Measurements from ENCODE around the gene DUSP22. TPM values are rescaled to one million over a fixed set of nuclear protein-coding genes. Genes with fewer than 3 reads are reported as not detected.

The DUSP22 gene
- total RNA-seq, 1 experiment from 2014 or later: 19.2 TPM

- TF ChIP-seq REST (IDR thresholded peaks at IDR 0.05; ENCODE audit: low read depth) (no peak), SIN3A (IDR thresholded peaks at IDR 0.05; ENCODE audit: low read depth) (no peak), ATF3 (IDR thresholded peaks at IDR 0.05) (no peak), ZFX (IDR thresholded peaks at IDR 0.05) (no peak), CEBPB (IDR thresholded peaks at IDR 0.05; ENCODE audit: low read depth) (no peak)
Observed at GRCh38 chr6:393391-394221, 101.3 kb downstream of the DUSP22 start (continued).

GRCh38 chr6:394641-395289, 102.5 kb downstream of the DUSP22 start:
- no peak for ATAC-seq
- Histone ChIP-seq H3K9me2 (ENCODE audit: insufficient read depth) (no peaks in the 10 kb centered on the region), H3K36me3 (ENCODE audit: control insufficient read depth in 1 of 2, insufficient read depth in 2 of 2, low read length in 2 of 2) (no peaks in the 10 kb centered on the region), H3K4me3 (replicated peaks in 1 of 2; ENCODE audit: low read depth in 1 of 2, low read length in 2 of 2) (no peak overlapping the region), H4K20me1 (ENCODE audit: insufficient read depth) (no peaks in the 10 kb centered on the region), H3K27me3 (ENCODE audit: insufficient read depth, low read length) (peaks cover 12% of the 10 kb centered on the region; the same call in 1 of the 2 replicates), H3K79me2 (ENCODE audit: insufficient read depth, low read length) (no peaks in the 10 kb centered on the region), H2AFZ (ENCODE audit: low read depth, low read length, poor library complexity, severe bottlenecking) (no peak overlapping the region), H3K4me2 (ENCODE audit: low read length) (no peak overlapping the region), H3K9me3 (ENCODE audit: control insufficient read depth in 1 of 2, insufficient read depth in 1 of 2, low read depth in 1 of 2, low read length in 2 of 2) (no peaks in the 10 kb centered on the region), H3K4me1 (ENCODE audit: control insufficient read depth in 1 of 2, insufficient read depth in 2 of 2, low read length in 2 of 2) (no peaks in the 10 kb centered on the region), H3K27ac (ENCODE audit: low read depth, low read length) (no peak overlapping the region), H3K9ac (ENCODE audit: low read length) (no peak overlapping the region)
- no peak for DNase-seq (ENCODE audit: low read depth, low spot score)
- ChIA-PET RAD21 (ENCODE audit: low non-redundant PET in 1 of 2, low total read pairs in 2 of 2, uncharacterized antibody in 2 of 2, unreplicated experiment in 2 of 2) (no interaction called here), CTCF (no interaction called here), POLR2A (no interaction called here)
- intact Hi-C loops (cut with micrococcal nuclease): no loop called here
- no TSS peak for BruUV-seq (replicated peaks)
- TF ChIP-seq POLR2A (IDR thresholded peaks at IDR 0.05; ENCODE audit: borderline replicate concordance, extremely low read depth, insufficient read depth, insufficient read length) (no peak), SIN3A (IDR thresholded peaks at IDR 0.05; ENCODE audit: low read depth) (no peak), ZBTB33 (IDR thresholded peaks at IDR 0.05; ENCODE audit: extremely low read depth, insufficient replicate concordance, low read length) (no peak), TCF7L2 (IDR thresholded peaks at IDR 0.05; ENCODE audit: borderline replicate concordance, extremely low read depth, insufficient read depth, insufficient read length) (no peak), SRF (IDR thresholded peaks at IDR 0.05; ENCODE audit: low read depth) (no peak), CTCF (IDR thresholded peaks at IDR 0.05 in 2 of 3, conservative IDR thresholded peaks at IDR 0.05 in 1 of 3; ENCODE audit: borderline replicate concordance in 1 of 3, insufficient read depth in 1 of 3, low read depth in 2 of 3, low read length in 2 of 3) (no peak), MAX (IDR thresholded peaks at IDR 0.05) (no peak), YY1 (IDR thresholded peaks at IDR 0.05; ENCODE audit: extremely low read depth, insufficient replicate concordance, low read depth, low read length) (no peak), CBX3 (IDR thresholded peaks at IDR 0.05; ENCODE audit: low read depth) (no peak), EGR1 (IDR thresholded peaks at IDR 0.05; ENCODE audit: low read depth) (no peak), RAD21 (IDR thresholded peaks at IDR 0.05; ENCODE audit: low read depth) (no peak), ZNF274 (IDR thresholded peaks at IDR 0.05; ENCODE audit: low read depth, low read length) (no peak)
